Ovary (tissue), 9 donors: ENCODE results near the gene NHLRC4. TPM values are rescaled to one million over a fixed set of nuclear protein-coding genes. Genes with fewer than 3 reads are reported as not detected.

ENCODE experiments used
- DNase-seq, 5 donors: peaks; one replicate each; pipeline ENCODE4 v3.0.0-alpha.2; 2019 to 2020
- H3K27ac ChIP-seq, 2 donors: fragments of 200-600 bp; one replicate each; pipeline versions ENCODE4 v1.5.1 to v1.8.0; 2019 to 2022
- H3K27me3 ChIP-seq: fragments of 200-600 bp; one replicate; pipeline ENCODE4 v1.8.0; 2022
- H3K36me3 ChIP-seq: fragments of 200-600 bp; sonication (generic); one replicate; pipeline ENCODE4 v1.5.1; 2019
- H3K4me1 ChIP-seq: one replicate; pipeline ENCODE4 v1.8.1; 2013; ENCODE audit warnings: mild to moderate bottlenecking, moderate library complexity; ENCODE audit not compliant: insufficient read depth
- H3K4me3 ChIP-seq: fragments of 200-600 bp; sonication (generic); one replicate; pipeline ENCODE4 v1.5.1; 2017
- H3K9me3 ChIP-seq, 2 donors: fragments of 200-600 bp in 1 of 2; sonication (generic) in 1 of 2; one replicate each; pipeline versions ENCODE4 v1.5.1 to v1.8.1; 2013 to 2019; ENCODE audit warnings: mild to moderate bottlenecking in 1 of 2, moderate library complexity in 1 of 2
- CTCF ChIP-seq, 3 donors: fragments of 450-650 bp in 2 of 3; fragments of 200-600 bp in 1 of 3; IDR thresholded peaks; one replicate each; pipeline versions ENCODE4 v1.5.1 to v1.8.0; 2016 to 2022; ENCODE audit warnings: antibody characterized with exemption in 3 of 3, mild to moderate bottlenecking in 1 of 3
- EP300 ChIP-seq: sonication (generic); formaldehyde crosslinking; IDR thresholded peaks from one replicate; pipeline ENCODE4 v1.6.1; 2017; ENCODE audit warnings: antibody characterized with exemption
- POLR2A ChIP-seq: fragments of 450-650 bp; IDR thresholded peaks from one replicate; pipeline ENCODE4 v1.6.1; 2017; ENCODE audit warnings: antibody characterized with exemption, mild to moderate bottlenecking, moderate library complexity
- WGBS, 3 donors: extraction: QIAGEN DNeasy Blood & Tissue Kit in 1 of 3; methylation state at CpG; one replicate each; pipeline versions ENCODE4 v1.1.5 to v1.1.7; 2013 to 2017; 5-methylcytosine and 5-hydroxymethylcytosine counted together
- intact Hi-C, 4 donors: fragments of 100-400 bp; cut with DNase I; formaldehyde crosslinking; loops; one replicate each; pipeline versions ENCODE4 v1.11.0 to v1.15.1; 2022 to 2023
- polyA plus RNA-seq, 2 donors: library from polyadenylated mRNA; stranded (reverse); fragments of 200-250 nt in 1 of 2; fragments of 350-450 nt in 1 of 2; fragmentation: Illumina TruSeq in 1 of 2; extraction: RNeasy Lipid Tissue Mini Kit (QIAGEN cat#74804) in 1 of 2; gene quantifications; one replicate each; pipeline ENCODE4 v1.2.3, GENCODE V29; 2013 to 2014
- total RNA-seq, 7 donors: library from RNA; depleted of rRNA in 2 of 7; stranded (reverse); fragments of >200 nt in 2 of 7; fragmentation: NEBNext Ultra II Directional in 3 of 7; extraction: Animal tissue kit (Norgen Biotek cat#: 25700) in 3 of 7; gene quantifications; one replicate each; pipeline versions ENCODE4 v1.1.0 to v1.2.4, GENCODE V29; 2016 to 2023
- donor health status: DM: no; HTN: no; CAD: no; lungs with moderate emphysema.
- donor health status: DM: no; HTN: no; CAD: no.
- donor health status: Bipolar disorder and iron deficiency.
- donor health status: DM: yes; HTN: yes; CAD: no.
- donor health status: DM: no; HTN: no; CAD: no.
- donor health status: DM: yes; HTN: yes; CAD: no.

The NHLRC4 gene
- total and polyA plus RNA-seq, 9 donors, result 0.53 to 15.4 (median 5.0) TPM

GRCh38 chr16:592518-593306, 25.9 kb downstream of the NHLRC4 start:
- 75 to 80% (median 79%) methylated on average over 23 to 24 of the region's 24 CpGs for WGBS, 3 donors
- Histone ChIP-seq H3K27me3 (no peaks in the 10 kb centered on the region), H3K4me1 (peaks cover 13% of the 10 kb centered on the region), H3K36me3 (no peaks in the 10 kb centered on the region), H3K4me3 (no peak overlapping the region), H3K9me3 (no peaks in the 10 kb centered on the region), H3K27ac (no peak overlapping the region)
- TF ChIP-seq EP300 (no peak), CTCF (IDR thresholded peaks at IDR 0.05) (no peak), POLR2A (no peak)
- peak in 1 of 5 donors; percentile 39 for DNase-seq
- intact Hi-C loops, result loop anchor here in 2 of 4 donors (5.0 kb wide), 2 partner anchors 35 to 45 kb away; partner anchors contain the start of gene METTL26 (in 1 of the 2)

- no peak for DNase-seq
- Histone ChIP-seq H3K9me3 (no peaks in the 10 kb centered on the region), H3K36me3 (no peaks in the 10 kb centered on the region), H3K4me1 (peaks cover 8% of the 10 kb centered on the region), H3K27ac (no peak overlapping the region), H3K4me3 (no peak overlapping the region), H3K27me3 (no peaks in the 10 kb centered on the region)
- TF ChIP-seq POLR2A (no peak), CTCF (IDR thresholded peaks at IDR 0.05) (no peak), EP300 (no peak)
- WGBS, 3 donors, result 86 to 89% (median 87%) methylated on average over 9 of the region's 9 CpGs
- intact Hi-C loops, result loop anchor here in 2 of 4 donors (5.0 kb wide), 2 partner anchors 34 to 44 kb away; partner anchors contain the start of gene METTL26 (in 1 of the 2)
These were observed 26.6 kb downstream of the NHLRC4 start for GRCh38 chr16:593406-593805.

- Histone ChIP-seq H3K9me3 (no peaks in the 10 kb centered on the region), H3K4me3 (no peak overlapping the region), H3K27me3 (no peaks in the 10 kb centered on the region), H3K27ac (no peak overlapping the region), H3K4me1 (peaks cover 7% of the 10 kb centered on the region), H3K36me3 (no peaks in the 10 kb centered on the region)
- WGBS, 3 donors, result 83 to 85% (median 84%) methylated on average over 16 of the region's 16 CpGs
- intact Hi-C loops, result loop anchor here in 2 of 4 donors (5.0 kb wide), 2 partner anchors 33 to 43 kb away; partner anchors contain the start of gene METTL26 (in 1 of the 2)
- DNase-seq, result no peak
- TF ChIP-seq CTCF (IDR thresholded peaks at IDR 0.05), result no peak
- no peak for TF ChIP-seq POLR2A
- no peak for TF ChIP-seq EP300
These were observed 27.0 kb downstream of the NHLRC4 start for GRCh38 chr16:593807-594206.

GRCh38 chr16:595094-595528, 28.3 kb downstream of the NHLRC4 start:
- H3K9me3 ChIP-seq, result no peaks in the 10 kb centered on the region
- WGBS, 3 donors, result 81 to 87% (median 82%) methylated on average over 14 to 18 of the region's 18 CpGs
- H3K36me3 ChIP-seq, result no peaks in the 10 kb centered on the region
- no peak for DNase-seq
- intact Hi-C loops, result no loop called here
- H3K4me1 ChIP-seq, result peaks cover 7% of the 10 kb centered on the region
- H3K4me3 ChIP-seq, result no peak overlapping the region
- no peaks in the 10 kb centered on the region for H3K27me3 ChIP-seq
- H3K27ac ChIP-seq, result no peak overlapping the region
- TF ChIP-seq EP300 (no peak), POLR2A (no peak), CTCF (IDR thresholded peaks at IDR 0.05) (no peak)
